GM18909 (cell line): ENCODE results near the gene SPATA12.
"Not testable (repeated sequence)": the region's sequence is repeated elsewhere in the genome, so short reads cannot be mapped to it uniquely, and the experiment has no call there.

ENCODE experiments used
- ATAC-seq: cut with Tn5 transposase; IDR thresholded peaks from one replicate; pipeline ENCODE4 v1.9.1; 2021; ENCODE audit warnings: mild to moderate bottlenecking; ENCODE audit not compliant: unreplicated experiment, poor library complexity

SPATA12 gene

DNA sequence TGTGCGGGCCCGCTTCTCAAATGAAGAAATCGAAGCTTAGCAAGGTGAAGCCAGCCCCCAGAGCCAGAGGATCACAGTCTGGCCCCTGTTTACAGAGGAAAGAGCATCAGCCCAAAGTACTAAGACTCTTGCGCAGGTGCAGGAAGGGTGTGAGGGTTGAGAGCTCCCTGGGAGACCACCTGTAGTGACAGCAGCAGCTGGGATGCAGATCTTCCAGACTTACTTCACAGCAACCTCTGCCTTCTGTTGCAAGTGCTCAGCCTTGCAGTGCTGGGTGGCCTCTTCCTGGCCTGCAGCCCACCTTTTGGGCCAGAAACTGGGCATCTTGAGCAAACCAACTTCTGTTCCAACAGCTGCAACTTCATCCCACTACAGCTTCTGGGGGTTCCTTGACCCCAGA, 19.7 kb downstream of the SPATA12 start:
- no peak for ATAC-seq

DNA sequence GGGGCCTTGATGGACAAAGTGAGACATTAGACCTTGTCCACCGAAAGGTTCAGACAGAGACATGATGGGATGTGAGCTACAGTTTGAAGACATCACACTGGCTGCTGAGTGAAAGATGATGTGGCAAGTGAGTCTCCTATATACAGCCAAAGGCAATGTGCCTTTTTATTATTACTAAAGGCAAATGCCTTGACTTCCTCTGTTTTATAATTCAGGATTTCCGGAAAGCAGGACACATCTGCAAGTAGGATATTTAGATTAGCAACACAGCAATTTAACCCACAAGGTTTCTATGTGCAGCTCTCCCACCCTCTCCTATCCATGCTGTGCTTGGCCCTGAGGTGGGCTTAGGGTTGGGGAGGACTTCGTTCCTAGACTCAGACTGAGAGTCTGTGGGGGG, 20.7 kb downstream of the SPATA12 start:
- no peak for ATAC-seq

DNA sequence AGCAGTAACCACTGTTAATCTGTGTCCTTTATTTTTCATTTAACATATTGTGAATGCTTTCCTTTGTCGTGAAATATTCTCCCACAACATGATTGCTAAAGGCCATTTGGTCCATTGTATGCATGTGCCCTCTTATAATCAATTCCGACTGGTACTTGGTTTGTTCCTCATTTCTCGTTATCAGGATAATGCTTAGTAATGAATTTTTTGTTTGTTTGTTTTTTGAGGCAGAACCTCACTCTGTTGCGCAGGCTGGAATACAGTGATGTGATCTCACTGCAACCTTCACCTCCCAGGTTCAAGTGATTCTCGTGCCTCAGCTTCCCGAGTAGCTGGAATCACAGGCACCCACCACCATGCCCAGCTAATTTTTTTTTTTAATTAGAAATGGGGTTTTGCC, 22.0 kb downstream of the SPATA12 start:
- no peak for ATAC-seq

DNA sequence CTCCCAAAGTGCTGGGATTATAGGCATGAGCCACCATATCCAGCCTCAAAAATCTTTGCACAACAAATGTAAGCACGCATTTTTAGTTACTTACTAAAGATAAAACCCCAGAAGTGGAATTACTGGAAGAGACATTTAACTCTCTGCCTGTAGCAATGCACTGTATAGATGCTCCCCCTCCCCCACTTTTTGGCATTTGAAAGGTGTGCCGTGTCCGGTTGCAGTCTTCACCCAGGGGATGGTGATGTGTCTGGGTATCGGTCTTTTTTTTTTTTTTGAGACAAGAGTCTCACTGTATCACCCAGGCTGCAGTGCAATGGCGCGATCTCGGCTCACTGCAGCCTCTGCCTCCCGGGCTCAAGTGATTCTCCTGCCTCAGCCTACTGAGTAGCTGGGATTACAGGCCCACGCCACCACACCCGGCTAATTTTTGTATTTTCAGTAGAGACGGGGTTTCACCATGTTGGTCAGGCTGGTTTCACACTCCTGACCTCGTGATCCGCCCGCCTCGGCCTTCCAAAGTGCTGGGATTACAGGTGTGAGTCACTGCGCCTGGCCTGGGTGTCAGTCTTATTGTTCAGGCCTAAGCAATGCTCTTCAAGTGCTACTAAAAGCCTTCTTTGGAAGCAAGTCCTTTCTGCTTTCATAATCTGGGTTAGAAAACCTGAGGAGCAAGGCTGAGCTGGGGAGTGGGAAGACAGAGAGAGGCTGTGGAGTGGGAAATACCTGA, 23.0 kb downstream of the SPATA12 start:
- not testable (repeated sequence) for ATAC-seq

DNA sequence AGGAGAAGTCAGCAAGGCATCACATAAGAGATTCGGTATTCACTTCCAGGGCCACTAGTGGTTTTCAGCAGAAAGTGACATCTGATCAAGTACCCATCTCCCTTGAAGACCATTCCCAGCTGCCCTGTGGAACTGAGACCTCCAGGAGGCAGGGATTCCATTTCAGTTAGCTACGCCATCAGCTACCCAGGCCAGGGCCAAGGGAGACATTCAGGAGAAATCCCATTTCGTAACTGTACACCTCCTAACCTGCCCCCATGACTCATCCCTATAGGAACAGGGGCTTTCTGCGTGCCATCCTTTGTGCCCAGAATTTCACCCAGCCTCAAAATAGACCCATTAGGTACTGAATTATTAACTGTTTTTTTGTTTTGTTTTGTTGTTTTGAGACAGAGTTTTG, 24.7 kb downstream of the SPATA12 start:
- no peak for ATAC-seq

DNA sequence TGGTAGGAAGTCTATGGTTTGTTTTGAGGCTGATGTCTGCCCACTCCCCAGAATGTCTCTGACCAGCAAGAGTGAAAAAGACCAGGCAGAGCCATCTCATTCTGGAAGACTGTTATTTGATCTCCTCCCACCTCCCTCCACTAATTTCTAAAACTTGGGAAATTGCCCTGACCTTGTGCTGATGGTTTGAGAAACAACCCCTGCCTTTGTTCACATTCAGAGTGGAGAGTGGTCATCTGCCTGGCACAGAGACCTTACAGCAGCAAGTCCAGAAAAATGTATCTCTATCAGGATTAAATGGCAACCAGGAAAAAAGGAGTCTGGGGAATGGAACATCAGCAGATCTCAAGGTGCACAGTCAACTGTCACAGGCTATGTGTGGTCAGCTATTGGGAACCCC, 25.7 kb downstream of the SPATA12 start:
- no peak for ATAC-seq

DNA sequence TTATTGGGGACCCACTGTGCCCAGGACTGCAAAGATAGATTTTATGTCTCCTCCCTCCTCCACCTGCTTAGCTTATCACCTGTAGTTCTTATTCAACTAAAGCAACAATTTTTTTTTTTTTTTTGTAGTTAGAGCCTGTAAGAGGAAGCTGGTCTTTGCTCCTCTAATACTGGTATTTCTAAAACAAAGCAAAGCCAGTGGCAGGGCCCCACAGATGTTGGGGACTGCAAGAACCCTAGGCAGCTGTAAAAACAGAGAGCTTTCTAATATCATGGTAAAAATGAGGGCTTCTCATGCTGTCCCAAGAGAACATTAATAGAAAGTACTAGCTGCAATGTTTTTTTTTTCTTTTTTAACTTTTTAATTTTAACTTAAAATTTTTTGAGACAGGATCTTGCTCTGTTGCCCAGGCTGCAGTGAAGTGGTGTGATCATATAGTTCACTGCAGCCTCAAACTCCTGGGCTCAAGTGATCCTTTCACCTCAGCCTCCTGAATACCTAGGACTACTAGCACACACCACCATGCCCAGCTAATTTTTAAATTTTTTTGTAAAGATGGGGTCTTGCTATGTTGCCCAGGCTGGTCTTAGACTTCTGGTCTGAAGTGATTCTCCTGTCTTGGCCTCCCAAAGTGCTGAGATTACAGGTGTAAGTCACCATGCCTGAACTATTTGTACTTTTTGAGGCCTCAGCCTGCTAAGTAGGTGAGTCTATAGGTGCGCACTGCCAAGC, 27.1 kb downstream of the SPATA12 start:
- no peak for ATAC-seq

DNA sequence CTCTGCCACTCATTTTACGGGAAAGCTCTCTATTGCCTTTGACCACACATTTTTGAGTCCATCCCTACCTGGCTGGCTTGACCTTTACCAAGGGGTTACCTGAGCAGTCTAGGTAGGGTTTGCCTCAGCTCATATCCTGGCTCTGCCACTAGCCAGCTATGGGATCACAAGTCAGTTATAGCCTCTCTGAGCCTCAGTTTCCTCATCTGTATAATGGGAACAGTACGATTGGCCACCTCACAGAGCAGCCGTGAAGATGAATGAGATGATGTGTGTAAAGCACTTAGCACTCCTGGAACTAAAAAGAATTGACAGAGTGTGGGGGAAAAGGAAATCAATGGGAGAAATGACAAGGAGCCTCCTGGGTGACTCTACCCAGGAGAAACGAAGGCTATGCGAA, 28.0 kb downstream of the SPATA12 start:
- ATAC-seq = no peak

DNA sequence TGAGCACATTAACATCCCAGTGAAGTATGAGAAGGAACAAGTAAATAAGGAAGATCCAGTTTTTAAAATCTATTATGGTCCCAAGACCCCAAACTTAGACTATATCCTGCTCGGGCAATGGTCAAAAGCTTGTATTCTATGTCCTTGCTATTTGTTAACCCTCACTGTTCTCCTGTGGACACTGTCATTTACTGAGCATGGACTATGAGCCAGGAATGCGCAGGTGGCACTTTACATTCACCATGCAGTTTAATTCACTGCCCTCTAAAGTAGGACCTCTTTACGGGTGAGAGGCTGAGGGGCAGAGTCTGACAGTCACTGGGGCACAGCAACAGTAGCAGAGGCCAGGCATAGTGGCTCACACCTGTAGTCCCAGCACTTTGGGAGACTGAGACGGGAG, 28.6 kb downstream of the SPATA12 start:
- ATAC-seq = no peak

DNA sequence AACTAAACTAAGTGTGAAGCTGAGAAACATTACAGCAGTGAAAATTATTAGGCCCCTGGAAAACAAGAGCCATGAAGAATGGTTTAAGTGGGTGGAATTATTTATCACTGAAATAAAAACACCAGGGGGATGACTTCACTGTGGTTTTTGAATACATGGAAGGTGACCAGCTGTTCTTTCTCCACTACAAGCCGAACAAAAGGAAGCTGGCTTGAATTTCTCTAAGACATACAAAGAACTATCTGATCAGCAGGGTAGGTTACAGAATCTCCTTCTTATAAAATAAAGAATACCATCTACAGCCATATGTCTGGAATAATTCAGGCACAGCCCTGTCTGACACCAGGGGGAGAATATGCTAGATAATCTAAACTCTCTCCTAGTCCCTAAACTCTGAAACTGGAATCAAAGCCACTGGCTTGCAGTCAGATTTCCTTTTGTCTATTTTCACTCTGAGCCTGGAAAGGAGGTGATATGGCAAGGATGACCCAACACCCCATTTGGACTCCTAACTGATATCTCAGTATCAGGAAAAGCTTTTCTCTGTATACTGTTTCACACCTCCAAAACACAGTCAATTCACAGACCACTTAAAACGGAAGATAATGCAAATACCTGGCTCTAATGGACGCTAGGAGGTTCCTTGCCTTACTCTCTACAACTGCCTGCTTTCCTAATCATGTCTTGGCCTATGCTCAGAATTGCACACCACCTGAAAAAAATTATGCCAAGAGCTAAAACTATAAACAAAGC, 31.2 kb downstream of the SPATA12 start:
- no peak for ATAC-seq

DNA sequence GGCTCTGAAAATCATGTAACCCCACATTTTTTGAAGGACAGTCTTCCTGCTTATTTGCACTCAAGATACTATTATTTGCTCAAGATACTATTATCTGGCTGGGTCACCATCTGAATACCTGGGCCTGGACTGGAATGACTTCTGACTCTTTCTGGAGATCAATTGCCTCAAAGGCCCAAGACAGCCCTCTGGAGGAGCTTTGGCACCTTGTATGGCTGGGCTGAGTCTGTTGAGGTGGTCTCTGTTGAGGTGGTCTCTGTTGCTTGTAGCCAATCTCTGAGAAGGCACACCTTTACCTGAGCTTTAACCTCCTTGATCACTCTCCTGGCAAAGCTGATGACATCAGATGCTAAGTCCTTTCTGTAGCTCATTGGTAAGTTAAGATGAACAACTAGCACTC, 33.0 kb downstream of the SPATA12 start:
- no peak for ATAC-seq

DNA sequence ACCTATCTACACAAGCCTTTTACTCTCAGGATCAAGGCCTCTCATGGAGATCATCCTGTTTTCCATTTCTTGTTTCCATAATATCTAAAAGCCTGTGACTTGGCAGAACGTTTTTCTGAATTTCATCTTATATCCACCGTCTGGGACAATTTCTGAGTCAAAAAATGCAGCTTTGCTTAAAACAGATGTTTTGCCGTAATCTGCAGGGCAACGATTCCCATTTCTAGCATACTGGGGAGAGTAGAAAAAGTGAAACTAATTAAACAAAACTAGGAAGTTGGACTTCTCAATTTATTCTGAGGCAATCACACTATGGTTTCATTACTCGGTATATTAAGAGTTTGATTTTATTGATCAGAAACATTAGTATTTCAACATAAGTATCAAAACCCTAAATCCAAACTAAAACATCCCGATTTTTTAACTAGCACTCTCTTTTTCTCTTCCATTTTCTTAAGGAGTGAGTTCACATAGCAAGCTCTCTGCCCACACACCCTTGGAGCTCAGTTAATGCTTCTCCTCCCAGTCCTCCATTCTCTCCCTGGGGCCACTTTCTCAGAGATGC, 33.6 kb downstream of the SPATA12 start:
- ATAC-seq = no peak

DNA sequence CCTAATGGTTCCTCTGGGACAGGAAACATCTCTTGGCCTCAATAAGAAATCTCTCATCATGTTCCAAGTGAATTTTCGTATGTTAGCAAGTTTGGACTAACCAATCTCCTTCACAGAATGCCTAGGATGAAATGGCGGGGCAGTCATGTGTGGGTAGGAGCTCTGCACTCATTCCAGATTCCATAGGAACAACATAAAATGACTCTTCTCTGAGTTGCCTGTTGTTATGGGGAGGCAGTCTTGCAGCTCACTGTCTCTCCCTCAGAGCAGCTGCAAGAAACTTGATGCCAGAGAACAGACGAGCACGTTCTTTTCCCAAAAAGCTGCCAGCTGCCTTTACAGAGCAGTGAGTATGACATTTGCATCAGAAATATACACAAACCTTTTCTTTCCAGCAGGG, 34.1 kb downstream of the SPATA12 start:
- ATAC-seq = no peak

DNA sequence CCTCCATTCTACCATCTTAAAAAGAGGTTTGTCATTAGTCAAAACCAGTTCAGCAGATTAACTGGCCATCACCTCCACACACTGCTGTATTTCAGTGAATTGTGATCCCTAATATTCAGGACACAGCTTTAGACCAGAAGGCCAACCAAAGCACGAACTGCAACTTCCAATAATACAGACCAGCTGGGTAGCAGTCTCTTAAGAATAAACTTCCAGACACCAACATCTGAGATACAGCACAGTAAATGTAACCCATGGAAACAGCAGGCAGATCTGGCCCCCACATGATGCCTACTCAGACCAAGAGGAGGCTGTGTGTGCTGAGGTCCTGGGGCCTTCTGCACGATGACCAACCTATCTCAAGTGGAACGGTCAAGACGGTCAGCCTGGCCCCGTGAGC, 34.9 kb downstream of the SPATA12 start:
- no peak for ATAC-seq

DNA sequence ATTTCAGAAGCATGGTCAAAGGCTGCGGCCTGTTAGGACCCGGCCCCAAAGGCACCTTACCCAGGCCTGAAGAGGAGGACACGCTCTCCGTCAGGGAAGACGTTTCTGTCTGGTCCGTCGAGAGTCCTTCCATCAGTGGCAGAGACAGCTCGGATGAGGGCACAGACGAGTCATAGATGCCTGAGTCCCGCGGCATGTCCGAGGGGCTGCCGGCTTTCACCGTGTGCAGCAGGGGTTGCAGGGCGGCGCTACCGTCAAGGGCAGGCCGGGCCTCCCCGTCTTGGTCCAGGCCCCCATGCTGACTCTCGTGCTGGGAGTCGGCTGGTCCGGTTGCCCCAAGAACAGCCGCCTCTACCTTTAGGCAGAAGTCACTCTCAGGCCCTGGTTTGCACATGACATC, 37.1 kb downstream of the SPATA12 start:
- no peak for ATAC-seq

DNA sequence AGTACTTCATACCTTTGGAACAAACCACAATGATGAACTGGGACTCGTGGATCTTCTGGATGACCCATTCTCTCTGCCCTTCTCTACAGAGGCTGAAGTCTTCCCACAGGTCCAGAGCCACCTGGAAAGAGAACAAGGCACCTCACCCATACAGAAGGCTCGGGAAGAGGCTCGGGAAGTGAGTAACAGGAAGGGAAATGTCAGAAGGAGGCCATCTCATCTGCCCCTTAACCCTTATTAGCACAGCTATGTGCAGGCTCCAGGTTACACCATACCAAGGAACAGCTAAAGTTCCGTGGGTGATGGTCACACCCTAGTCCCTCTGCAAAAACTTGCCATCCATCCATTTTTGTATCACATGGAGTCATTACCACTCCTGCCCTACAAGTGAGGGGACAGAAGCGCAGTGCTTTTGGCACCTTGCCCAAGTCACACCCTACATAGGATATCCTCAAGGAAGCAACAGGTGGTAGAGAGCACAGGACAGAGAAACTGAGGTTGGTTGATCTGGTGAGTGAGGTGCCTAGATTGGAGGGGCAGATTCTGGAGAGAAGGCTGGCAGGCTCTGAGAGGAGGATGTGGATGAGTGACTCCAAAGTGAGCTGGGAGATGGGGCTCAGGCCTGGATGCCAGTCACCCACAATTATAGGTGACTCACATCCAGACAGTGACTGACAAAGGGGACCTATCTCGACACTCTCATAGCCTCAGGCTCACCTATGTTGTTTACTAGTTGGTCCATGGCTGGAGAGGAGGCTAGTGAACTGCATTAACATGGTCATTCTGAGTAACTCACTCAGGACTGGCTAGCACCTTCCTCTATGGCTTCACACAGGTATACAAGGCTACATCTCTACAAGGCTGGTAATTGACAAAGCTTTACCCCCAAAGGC, 38.2 kb downstream of the SPATA12 start:
- ATAC-seq = no peak

DNA sequence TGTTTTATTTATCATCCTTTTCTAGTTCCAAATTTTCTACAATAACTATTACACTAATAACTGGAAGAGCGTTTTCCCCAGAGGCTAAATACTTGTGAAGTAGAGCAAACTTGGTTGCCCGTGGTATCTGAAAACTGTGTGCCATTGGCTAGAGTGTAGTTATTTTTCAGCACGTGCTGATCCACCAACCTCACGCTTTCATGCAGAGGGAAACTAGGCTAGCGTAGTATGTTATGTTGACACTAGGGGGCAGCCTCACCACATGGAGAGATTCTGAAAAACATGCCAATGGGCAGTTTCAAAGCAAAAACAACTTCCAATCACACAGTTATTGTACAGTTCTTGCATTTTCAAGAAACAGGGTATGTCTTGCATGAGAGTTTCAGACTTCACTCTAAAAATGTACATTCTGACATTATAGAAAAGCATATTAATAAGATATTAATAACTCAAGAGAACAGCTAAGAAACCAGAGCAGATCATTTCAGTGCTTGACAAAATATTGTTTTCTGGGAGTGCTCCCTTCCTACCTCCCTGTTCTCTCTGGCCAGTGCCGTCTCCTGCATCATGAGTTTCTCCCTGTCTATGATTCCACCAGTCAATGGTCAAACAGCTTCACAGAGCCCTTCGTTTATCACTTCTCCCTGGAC, 39.7 kb downstream of the SPATA12 start:
- ATAC-seq = no peak

DNA sequence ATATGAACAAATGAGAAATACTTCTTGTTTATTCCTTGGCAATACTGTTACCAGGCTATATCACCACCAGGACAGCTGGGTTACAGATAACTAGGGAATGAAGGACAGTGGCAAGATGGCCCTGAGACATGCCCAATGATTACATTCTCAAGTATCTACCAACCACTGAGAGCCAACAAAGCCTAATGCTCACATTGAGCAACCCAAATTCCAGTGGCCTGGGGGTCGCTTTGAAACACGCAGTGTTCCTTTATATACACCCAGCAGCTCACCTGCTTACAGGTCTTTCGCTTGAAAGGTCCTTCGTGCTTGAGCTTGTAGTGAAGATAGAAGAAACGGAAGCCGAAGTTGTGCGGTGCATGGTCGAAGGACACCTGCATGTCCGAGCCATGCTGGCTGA, 45.1 kb downstream of the SPATA12 start:
- ATAC-seq = no peak

DNA sequence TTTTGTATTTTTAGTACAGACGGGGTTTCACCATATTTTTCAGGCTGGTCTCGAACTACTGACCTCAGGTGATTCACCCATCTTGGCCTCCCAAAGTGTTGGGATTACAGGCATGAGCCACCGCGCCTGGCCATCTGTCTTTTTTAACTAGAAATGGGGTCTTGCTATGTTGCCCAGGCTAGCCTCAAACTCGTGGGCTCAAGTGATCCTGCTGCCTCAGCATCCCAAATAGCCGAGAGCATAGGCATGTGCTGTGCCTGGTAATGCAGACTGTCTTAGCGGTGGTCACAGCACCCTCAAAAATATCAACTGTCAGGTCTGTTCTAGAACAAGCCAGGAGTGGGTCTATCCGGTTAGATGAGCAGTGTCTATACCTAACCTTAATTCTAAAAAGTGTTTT, 48.2 kb downstream of the SPATA12 start:
- no peak for ATAC-seq
